Measurements from ENCODE around the gene TYW1B.
"Not testable (repeated sequence)": the region's sequence is repeated elsewhere in the genome, so short reads cannot be mapped to it uniquely, and the experiment has no call there.

The TYW1B gene, protein sequence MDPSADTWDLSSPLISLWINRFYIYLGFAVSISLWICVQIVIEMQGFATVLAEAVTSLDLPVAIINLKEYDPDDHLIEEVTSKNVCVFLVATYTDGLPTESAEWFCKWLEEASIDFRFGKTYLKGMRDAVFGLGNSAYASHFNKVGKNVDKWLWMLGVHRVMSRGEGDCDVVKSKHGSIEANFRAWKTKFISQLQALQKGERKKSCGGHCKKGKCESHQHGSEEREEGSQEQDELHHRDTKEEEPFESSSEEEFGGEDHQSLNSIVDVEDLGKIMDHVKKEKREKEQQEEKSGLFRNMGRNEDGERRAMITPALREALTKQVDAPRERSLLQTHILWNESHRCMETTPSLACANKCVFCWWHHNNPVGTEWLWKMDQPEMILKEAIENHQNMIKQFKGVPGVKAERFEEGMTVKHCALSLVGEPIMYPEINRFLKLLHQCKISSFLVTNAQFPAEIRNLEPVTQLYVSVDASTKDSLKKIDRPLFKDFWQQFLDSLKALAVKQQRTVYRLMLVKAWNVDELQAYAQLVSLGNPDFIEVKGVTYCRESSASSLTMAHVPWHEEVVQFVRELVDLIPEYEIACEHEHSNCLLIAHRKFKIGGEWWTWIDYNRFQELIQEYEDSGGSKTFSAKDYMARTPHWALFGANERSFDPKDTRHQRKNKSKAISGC

DNA sequence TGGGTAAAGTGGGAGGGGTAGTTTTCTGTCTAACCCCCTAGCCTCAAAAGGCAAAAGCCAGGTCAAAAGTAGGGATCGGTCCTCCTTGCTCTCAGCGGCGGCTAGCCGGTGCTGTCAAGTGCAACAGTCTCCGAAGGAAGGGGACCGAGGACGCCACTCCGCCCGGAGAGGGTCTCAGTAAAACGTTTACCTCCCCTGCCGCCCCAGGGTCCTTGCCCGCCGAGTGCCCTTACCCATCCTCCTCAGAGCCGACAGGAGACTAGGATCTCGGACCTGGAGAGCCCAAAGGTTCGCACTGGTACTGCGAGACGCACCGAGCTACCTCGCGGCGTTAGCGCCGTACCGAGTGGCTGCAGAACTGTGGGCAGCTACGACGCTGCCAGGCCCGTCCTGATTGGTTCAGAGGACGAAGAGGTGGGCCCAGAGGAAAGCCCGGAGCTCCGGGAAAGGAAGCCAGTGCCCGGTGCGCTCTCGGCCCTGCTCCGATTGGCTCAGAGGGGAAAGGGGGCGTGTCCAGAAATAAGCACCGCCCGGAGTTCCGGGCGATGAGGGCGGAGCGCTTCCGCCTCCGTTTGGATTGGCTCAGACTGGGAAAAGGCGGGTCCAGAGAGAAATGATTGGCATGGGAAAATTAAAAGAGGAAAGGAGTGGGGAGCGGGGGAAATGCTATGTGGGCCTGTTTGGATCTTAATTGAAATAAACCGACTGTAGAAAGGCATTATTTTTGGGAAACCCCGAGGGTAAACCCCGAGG, at the start of gene TYW1B:
Gene TYW1B (minus strand): TSS at position 362 of the 753 bp plus-strand sequence. CDS start 125 bp downstream, at position 237.
- peak; percentile 99 for DNase-seq

DNA sequence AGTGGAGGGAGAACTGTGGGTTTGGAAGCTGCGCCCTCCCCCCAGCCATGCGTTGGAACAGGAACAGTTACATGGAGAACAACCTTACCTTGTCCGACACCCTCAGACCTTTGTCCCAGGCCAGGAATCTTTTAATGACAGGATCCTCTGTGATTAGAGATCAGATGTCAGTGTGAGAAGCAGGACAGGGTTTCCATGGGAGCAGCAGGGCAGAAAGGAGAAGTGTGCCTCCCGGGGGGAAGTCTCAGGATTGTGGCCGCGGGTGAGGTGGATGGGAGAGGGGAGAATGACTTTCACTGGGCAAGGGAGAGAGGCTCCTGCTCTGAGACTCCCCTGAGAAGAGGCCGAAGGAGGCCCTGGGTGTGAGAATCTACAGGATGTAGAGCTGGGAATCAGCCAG, 39.6 kb upstream of the TYW1B start:
- not testable (repeated sequence) for DNase-seq

- not testable (repeated sequence) for DNase-seq
These were observed 30.9 kb upstream of the TYW1B start for GRCh38 chr7:72858846-72859400.

- not testable (repeated sequence) for DNase-seq
These were observed 29.9 kb upstream of the TYW1B start for GRCh38 chr7:72857925-72858324.

- DNase-seq = not testable (repeated sequence)
These were observed 27.3 kb upstream of the TYW1B start for GRCh38 chr7:72855261-72855660.

DNA sequence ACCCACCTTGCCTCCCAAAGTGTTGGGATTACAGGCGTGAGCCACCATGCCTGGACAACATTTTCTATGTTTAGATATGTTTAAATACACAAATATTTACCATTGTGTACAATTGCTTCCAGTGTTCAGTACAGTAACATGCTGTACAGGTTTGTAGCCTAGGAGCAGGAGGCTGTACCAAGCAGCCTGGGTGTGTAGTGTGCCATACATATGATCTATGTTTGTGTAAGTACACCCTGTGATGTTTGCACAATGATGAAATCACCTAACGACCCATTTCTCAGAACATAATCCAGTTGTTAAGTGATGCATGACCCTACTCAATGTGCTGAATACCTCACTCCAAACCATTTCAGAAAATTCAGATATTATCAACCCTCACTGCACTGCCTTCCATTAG, 24.9 kb upstream of the TYW1B start:
- not testable (repeated sequence) for DNase-seq

DNA sequence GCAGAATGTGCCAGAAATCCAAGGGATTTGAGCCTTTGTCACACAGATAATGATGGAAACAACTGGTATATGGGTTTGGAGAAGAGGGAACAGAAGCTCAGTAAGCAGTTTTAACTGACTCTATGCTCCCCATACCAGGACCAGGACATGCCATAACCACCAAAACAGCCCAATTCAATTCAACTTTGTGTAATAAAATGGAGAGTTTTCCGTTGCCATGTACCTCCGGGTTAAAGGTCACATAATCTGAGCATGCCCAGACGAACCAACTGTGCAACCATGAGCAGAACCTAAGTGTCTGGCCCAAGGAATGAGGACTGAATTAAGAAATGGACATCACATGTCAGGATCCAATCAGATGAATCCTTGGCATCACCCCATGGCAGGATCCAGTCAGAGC, 22.7 kb upstream of the TYW1B start:
- DNase-seq = not testable (repeated sequence)

- not testable (repeated sequence) for DNase-seq
These were observed 16.1 kb upstream of the TYW1B start for GRCh38 chr7:72844146-72844545.

DNA sequence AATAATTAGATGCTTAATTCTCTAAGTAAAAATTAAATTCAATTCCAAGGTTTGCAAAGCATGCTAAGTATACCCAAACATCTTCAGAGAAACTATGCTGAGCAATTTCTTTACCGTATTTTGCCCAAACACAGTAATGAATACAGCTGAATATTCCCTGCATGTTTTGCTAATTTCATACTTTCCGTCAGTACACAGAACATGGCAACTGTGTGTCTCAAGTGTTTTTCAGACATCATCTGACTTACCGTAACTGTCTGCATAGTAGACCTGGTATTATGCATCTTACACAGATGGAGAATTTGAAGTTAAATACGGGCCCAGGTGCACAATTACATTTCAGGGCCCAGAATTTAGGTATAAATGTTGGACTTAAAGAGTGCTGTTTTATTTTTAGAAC, 15.2 kb upstream of the TYW1B start:
- DNase-seq = not testable (repeated sequence)

- DNase-seq = not testable (repeated sequence)
These were observed 13.0 kb upstream of the TYW1B start for GRCh38 chr7:72840966-72841511.

DNA sequence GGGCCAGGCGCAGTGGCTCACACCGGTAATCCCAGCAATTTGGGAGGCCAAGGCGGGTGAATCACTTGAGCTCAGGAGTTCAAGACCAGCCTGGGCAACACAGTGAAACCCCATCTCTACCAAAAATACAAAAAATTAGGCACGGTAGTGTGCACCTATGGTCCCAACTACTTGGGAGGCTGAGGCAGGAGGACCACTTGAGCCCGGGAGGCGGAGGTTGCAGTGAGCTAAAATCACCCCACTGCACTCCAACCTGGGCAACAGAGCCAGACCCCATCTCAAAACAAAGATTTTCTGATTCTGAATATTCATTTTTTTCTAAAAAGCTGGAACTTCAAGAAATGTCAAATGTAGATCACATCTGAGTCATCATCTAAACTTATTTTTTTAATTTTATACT, 10.3 kb upstream of the TYW1B start:
- DNase-seq = not testable (repeated sequence)

DNA sequence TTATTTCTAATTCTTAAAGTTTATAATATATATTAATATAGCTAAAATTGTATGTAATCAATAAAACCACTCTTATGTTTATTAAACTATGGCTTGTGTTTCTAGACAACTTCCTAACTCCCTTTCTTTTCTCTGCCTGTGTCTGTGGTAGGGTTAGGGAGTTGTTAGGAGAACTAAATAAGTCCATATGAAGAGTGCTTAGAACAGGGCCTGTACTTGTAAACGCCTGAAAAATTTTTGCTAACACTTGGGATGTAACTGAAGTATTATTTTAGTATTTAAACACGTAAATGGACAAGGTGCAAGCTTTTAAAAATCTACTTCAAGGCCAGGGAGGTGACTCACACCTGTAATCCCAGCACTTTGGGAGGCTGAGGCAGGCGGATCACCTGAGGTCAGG, 9.3 kb upstream of the TYW1B start:
- DNase-seq = not testable (repeated sequence)

DNA sequence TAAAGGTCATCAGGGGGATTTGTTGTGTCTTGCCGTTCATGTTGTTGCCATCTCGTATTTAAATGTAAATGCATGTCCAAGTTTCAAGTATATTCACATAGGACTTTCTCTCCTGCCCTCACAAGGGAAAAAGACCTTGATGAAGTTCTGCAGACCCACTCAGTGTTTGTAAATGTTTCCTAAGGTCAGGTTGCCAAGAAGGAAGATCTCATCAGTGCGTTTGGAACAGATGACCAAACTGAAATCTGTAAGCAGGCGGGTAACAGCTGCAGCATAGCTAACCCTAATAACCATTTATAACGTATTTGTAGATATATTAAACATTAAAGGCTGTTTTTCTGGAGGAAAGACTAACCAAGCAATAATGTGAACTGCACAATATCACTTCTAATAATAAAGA, 2.6 kb upstream of the TYW1B start:
- DNase-seq = peak; percentile 22

GRCh38 chr7:72829687-72830354, 1.8 kb upstream of the TYW1B start:
- DNase-seq = peak; percentile 87

GRCh38 chr7:72829291-72829686, 1.3 kb upstream of the TYW1B start:
- DNase-seq = peak; percentile 100

DNA sequence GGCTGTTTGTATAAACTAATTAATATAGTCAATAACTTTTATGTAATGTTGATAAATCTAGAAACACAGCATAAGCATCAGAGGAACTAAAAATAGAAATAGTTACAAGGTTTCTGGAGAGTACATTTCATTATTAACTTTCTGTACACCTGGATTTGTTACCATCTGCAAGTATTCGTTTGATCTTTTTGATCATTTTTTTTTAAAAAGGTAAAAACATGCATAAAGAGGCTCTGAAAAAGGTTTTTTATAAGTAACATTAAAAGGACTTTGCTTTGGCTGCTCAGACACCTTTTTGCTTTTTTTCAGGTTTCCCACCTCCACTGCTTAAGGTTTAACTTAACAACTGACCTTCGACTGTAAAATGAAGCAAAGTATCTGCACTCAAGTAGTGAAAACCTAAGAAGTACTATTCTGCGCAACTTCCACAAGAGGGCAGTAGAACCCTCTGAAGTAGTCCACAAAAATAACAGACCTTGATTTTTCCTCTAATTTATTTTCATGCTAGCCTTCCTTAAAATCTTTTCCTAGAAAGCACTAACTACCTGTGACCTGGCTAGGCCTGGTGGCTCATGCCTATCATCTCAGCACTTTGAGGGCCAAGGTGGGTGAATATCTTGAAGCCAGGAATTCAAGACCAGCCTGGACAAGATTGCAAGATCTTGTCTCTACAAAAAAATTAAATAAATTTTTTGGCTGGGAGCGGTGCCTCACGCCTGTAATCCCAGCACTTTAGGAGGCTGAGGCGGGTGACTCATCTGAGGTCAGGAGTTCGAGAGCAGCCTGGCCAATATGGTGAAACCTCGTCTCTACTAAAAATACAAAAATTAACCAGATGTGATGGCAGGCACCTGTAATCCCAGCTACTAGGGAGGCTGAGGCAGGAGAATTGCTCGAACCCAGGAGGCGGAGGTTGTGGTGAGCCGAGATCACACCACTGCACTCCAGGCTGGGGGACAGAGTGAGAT, 4.0 kb downstream of the TYW1B start:
- DNase-seq = peak; percentile 22

DNA sequence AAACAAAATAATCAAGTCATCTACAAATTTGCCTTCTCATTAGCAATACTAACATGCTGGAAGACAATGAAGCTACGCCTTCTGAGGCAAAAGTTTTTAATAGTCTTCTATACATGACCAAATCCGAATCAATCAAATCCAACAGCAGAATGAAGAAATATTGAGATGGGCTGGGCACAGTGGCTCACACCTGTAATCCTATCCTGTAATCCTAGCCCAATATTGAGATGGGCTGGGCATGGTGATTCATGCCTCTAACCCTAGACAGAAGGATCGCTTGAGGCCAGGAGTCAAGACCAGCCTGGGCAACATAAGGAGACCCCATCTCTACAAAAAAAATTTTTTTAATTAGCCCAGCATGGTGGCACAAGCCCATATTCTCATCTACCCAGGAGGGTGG, 5.5 kb downstream of the TYW1B start:
- not testable (repeated sequence) for DNase-seq

- DNase-seq = not testable (repeated sequence)
These were observed 9.2 kb downstream of the TYW1B start for GRCh38 chr7:72818663-72819361.

DNA sequence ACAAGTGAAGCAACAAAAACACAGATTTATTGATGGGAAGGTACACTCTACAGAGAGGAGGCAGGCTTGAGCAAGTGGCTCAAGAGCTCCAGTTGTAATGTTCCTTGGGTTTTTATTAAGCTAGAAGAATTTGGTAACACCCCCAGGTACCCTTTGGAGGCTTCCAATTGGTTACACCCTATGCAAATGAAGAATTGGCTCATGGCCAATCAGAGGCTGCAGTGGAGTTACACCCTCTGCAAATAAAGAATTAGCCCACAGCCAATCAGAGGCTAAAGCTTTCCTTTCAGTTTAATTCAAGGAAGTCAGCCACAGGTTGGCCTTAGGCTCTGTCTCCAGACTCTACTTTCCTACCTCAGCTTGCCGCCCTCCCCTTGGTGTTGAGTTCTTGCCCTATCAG, 10.3 kb downstream of the TYW1B start:
- not testable (repeated sequence) for DNase-seq

Data from eye (tissue), 1 donor.